Muscle of leg (tissue), 11 donors: ENCODE measurements around the gene FSHB. TPM values are rescaled to one million over a fixed set of nuclear protein-coding genes. Genes with fewer than 3 reads are reported as not detected.
"Not testable (repeated sequence)": the region's sequence is repeated elsewhere in the genome, so short reads cannot be mapped to it uniquely, and the experiment has no call there.

ENCODE experiments used
- DNase-seq: peaks from one replicate; pipeline ENCODE4 v3.0.0; 2013
- H3K27ac ChIP-seq: one replicate; pipeline ENCODE4 v1.5.1; 2013; ENCODE audit warnings: mild to moderate bottlenecking, low read length, control low read depth
- H3K27me3 ChIP-seq: one replicate; pipeline ENCODE4 v1.6.1; 2013; ENCODE audit warnings: low read length; ENCODE audit not compliant: control insufficient read depth, insufficient read depth
- H3K36me3 ChIP-seq: one replicate; pipeline ENCODE4 v1.6.1; 2013; ENCODE audit warnings: low read length; ENCODE audit not compliant: control insufficient read depth, insufficient read depth
- H3K4me1 ChIP-seq: one replicate; pipeline ENCODE4 v1.6.1; 2013; ENCODE audit warnings: low read length; ENCODE audit not compliant: control insufficient read depth, insufficient read depth
- H3K4me3 ChIP-seq: one replicate; pipeline ENCODE4 v1.5.1; 2013; ENCODE audit warnings: low read length, control low read depth
- H3K9me3 ChIP-seq: replicated peaks from 2 replicates; pipeline ENCODE4 v1.6.1; 2013; ENCODE audit warnings: low read depth, low read length; ENCODE audit not compliant: control insufficient read depth
- WGBS: methylation state at CpG from one replicate; pipeline ENCODE4 v1.1.5; 2013; ENCODE audit warnings: missing lambda C conversion rate; ENCODE audit not compliant: insufficient coverage; 5-methylcytosine and 5-hydroxymethylcytosine counted together
- polyA plus RNA-seq, 8 donors: library from polyadenylated mRNA; unstranded; fragments of 120-200 nt; gene quantifications; one replicate each; pipeline versions ENCODE4 v1.2.1 to v1.2.3, GENCODE V29; 2013; ENCODE audit warnings: inconsistent platforms in 1 of 8, low replicate concordance in 1 of 8; ENCODE audit not compliant: insufficient read length in 8 of 8, insufficient read depth in 1 of 8
- total RNA-seq: library from RNA; stranded (reverse); fragments of 120-200 nt; gene quantifications from one replicate; pipeline ENCODE4 v1.2.4, GENCODE V29; 2013

The FSHB gene
- total and polyA plus RNA-seq, 9 donors = not detected

GRCh38 chr11:30260813-30261212, 30.0 kb downstream of the FSHB start:
- Histone ChIP-seq H3K27ac (no peak overlapping the region), H3K4me1 (no peaks in the 10 kb centered on the region), H3K36me3 (no peaks in the 10 kb centered on the region), H3K4me3 (no peak overlapping the region), H3K27me3 (no peaks in the 10 kb centered on the region), H3K9me3 (no peaks in the 10 kb centered on the region)
- WGBS = no CpG with 5 or more reads among the region's 1 CpG
- DNase-seq = no peak

- no CpG with 5 or more reads among the region's 1 CpG for WGBS
- H3K27me3 ChIP-seq = no peaks in the 10 kb centered on the region
- H3K4me3 ChIP-seq = no peak overlapping the region
- no peak for DNase-seq
- H3K4me1 ChIP-seq = no peaks in the 10 kb centered on the region
- no peaks in the 10 kb centered on the region for H3K36me3 ChIP-seq
- no peak overlapping the region for H3K27ac ChIP-seq
- no peaks in the 10 kb centered on the region for H3K9me3 ChIP-seq
Measured at GRCh38 chr11:30261821-30262220, 31.0 kb downstream of the FSHB start.

- not testable (repeated sequence) for H3K27me3 ChIP-seq, DNase-seq, H3K4me1 ChIP-seq, H3K27ac ChIP-seq, H3K9me3 ChIP-seq, H3K4me3 ChIP-seq, H3K36me3 ChIP-seq
- WGBS = 100% methylated on average over 3 of the region's 9 CpGs
Measured at GRCh38 chr11:30268638-30269037, 37.8 kb downstream of the FSHB start.

- no peak overlapping the region for H3K27ac ChIP-seq
- no peaks in the 10 kb centered on the region for H3K36me3 ChIP-seq
- no peaks in the 10 kb centered on the region for H3K4me1 ChIP-seq
- no peak for DNase-seq
- H3K9me3 ChIP-seq = no peaks in the 10 kb centered on the region
- H3K27me3 ChIP-seq = no peaks in the 10 kb centered on the region
- no peak overlapping the region for H3K4me3 ChIP-seq
Measured at GRCh38 chr11:30270671-30271070, 39.9 kb downstream of the FSHB start.

- no peaks in the 10 kb centered on the region for H3K36me3 ChIP-seq
- no peaks in the 10 kb centered on the region for H3K27me3 ChIP-seq
- no peak overlapping the region for H3K27ac ChIP-seq
- DNase-seq = no peak
- no peak overlapping the region for H3K4me3 ChIP-seq
- H3K9me3 ChIP-seq = no peaks in the 10 kb centered on the region
- no peaks in the 10 kb centered on the region for H3K4me1 ChIP-seq
Measured at GRCh38 chr11:30277176-30277575, 46.4 kb downstream of the FSHB start.

- no peak overlapping the region for H3K4me3 ChIP-seq
- DNase-seq = no peak
- no peaks in the 10 kb centered on the region for H3K36me3 ChIP-seq
- H3K27ac ChIP-seq = no peak overlapping the region
- H3K4me1 ChIP-seq = no peaks in the 10 kb centered on the region
- 90% methylated on average over 2 of the region's 2 CpGs for WGBS
- no peaks in the 10 kb centered on the region for H3K9me3 ChIP-seq
- no peaks in the 10 kb centered on the region for H3K27me3 ChIP-seq
Measured at GRCh38 chr11:30279796-30280195, 49.0 kb downstream of the FSHB start.

- Histone ChIP-seq H3K4me1 (no peaks in the 10 kb centered on the region), H3K36me3 (no peaks in the 10 kb centered on the region), H3K27me3 (no peaks in the 10 kb centered on the region), H3K9me3 (no peaks in the 10 kb centered on the region), H3K4me3 (no peak overlapping the region), H3K27ac (no peak overlapping the region)
- no peak for DNase-seq
- 79% methylated on average over 5 of the region's 7 CpGs for WGBS
Measured at GRCh38 chr11:30281476-30282288, 50.9 kb downstream of the FSHB start.

GRCh38 chr11:30282289-30282631, 51.4 kb downstream of the FSHB start:
- Histone ChIP-seq H3K4me1 (no peaks in the 10 kb centered on the region), H3K27me3 (no peaks in the 10 kb centered on the region), H3K4me3 (no peak overlapping the region), H3K36me3 (no peaks in the 10 kb centered on the region), H3K9me3 (no peaks in the 10 kb centered on the region), H3K27ac (no peak overlapping the region)
- WGBS = no CpG with 5 or more reads among the region's 3 CpGs
- no peak for DNase-seq

Other genes with a start within 250 kb of the FSHB start
- 0.31 TPM for gene KCNA4, start 214.0 kb upstream of the FSHB start, total RNA-seq
- under 1 TPM; 0.07 to 0.48 (median 0.27) TPM for gene KCNA4, start 214.0 kb upstream of the FSHB start, polyA plus RNA-seq
- 26.9 TPM for gene ARL14EP, start 92.1 kb downstream of the FSHB start, total RNA-seq
- 10 to 100 TPM; 26.5 to 40.3 (median 34.8) TPM for gene ARL14EP, start 92.1 kb downstream of the FSHB start, polyA plus RNA-seq